Measurements from ENCODE around the gene SIDT1. TPM values are rescaled to one million over a fixed set of nuclear protein-coding genes. Genes with fewer than 3 reads are reported as not detected.
A peak's percentile ranks its signal among the peaks of the same experiment; 100 is the strongest.
"Not testable (repeated sequence)": the region's sequence is repeated elsewhere in the genome, so short reads cannot be mapped to it uniquely, and the experiment has no call there.

SIDT1 gene
- polyA plus RNA-seq, 4 donors = 0.45 to 10.5 (median 1.8) TPM

DNA sequence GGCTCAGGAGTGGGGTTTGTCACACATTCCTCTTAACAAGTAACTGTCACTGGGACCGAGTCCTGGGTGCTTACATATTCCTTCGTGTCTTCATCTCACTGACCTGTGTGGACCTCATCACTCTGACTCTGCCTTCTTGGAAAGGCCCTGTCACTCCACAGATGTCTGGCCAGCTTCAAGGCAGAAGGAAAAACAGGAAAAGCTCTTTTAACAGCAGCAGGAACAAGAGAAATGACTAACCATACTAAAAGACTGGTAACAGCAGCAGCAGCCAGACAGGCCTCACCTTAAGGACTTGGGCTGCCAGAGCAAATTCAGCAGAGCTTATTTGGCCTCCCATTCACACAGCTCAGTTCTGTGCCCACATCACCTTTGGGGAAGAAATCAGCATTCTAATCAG lies 96.0 kb downstream of the SIDT1 start:
- no peak overlapping the region for H3K27ac ChIP-seq (ENCODE audit: low read depth in 1 of 3, low read length in 2 of 3)
- no peaks in the 10 kb centered on the region for H3K9me3 ChIP-seq (ENCODE audit: control insufficient read depth in 2 of 2, insufficient read depth in 1 of 2, low read depth in 1 of 2, low read length in 1 of 2)
- H3K4me3 ChIP-seq (ENCODE audit: low read depth in 1 of 3, low read length in 3 of 3) = no peak overlapping the region
- DNase-seq (no peak), FAIRE-seq (no peak)
- peaks cover 0 to 2% (median 0%) of the 10 kb centered on the region in 3 donors for H3K4me1 ChIP-seq (ENCODE audit: control insufficient read depth in 3 of 3, insufficient read depth in 2 of 3, low read depth in 1 of 3, low read length in 2 of 3)
- H3K27me3 ChIP-seq (ENCODE audit: control insufficient read depth in 3 of 3, insufficient read depth in 3 of 3, low read length in 3 of 3) = no peaks in the 10 kb centered on the region
- peaks cover 0 to 5% (median 1%) of the 10 kb centered on the region in 3 donors for H3K36me3 ChIP-seq (ENCODE audit: control insufficient read depth in 3 of 3, insufficient read depth in 2 of 3, low read depth in 1 of 3, low read length in 3 of 3)
- WGBS, 3 donors = 85 to 90% (median 90%) methylated on average over 2 of the region's 2 CpGs

DNA sequence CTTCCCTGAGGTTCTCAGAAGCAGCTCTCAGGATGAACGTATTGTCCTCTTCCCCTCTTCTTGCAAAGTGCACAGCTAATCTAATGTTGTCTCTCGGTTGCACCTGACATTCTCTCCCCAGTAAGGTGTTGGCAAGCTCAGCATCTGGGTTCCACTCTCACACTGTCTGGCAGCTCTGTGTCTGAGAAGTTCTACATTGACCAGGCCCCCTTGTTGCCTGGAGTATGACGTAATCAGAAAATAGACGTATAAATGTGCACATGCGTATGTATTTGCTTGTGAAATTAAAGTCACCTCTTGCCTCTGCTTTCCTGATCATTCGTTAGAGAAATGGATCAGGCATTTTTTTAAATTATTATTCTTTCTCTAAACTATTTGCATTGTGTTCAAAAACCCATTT lies 96.4 kb downstream of the SIDT1 start:
- Histone ChIP-seq H3K36me3 (ENCODE audit: control insufficient read depth in 3 of 3, insufficient read depth in 2 of 3, low read depth in 1 of 3, low read length in 3 of 3) (peaks cover 0 to 5% (median 1%) of the 10 kb centered on the region in 3 donors), H3K4me1 (ENCODE audit: control insufficient read depth in 3 of 3, insufficient read depth in 2 of 3, low read depth in 1 of 3, low read length in 2 of 3) (peaks cover 0 to 2% (median 0%) of the 10 kb centered on the region in 3 donors), H3K9me3 (ENCODE audit: control insufficient read depth in 2 of 2, insufficient read depth in 1 of 2, low read depth in 1 of 2, low read length in 1 of 2) (no peaks in the 10 kb centered on the region), H3K4me3 (ENCODE audit: low read depth in 1 of 3, low read length in 3 of 3) (no peak overlapping the region), H3K27me3 (ENCODE audit: control insufficient read depth in 3 of 3, insufficient read depth in 3 of 3, low read length in 3 of 3) (no peaks in the 10 kb centered on the region), H3K27ac (ENCODE audit: low read depth in 1 of 3, low read length in 2 of 3) (no peak overlapping the region)
- DNase-seq = no peak
- FAIRE-seq = no peak
- 90 to 91% (median 90%) methylated on average over 6 of the region's 6 CpGs for WGBS, 3 donors

DNA sequence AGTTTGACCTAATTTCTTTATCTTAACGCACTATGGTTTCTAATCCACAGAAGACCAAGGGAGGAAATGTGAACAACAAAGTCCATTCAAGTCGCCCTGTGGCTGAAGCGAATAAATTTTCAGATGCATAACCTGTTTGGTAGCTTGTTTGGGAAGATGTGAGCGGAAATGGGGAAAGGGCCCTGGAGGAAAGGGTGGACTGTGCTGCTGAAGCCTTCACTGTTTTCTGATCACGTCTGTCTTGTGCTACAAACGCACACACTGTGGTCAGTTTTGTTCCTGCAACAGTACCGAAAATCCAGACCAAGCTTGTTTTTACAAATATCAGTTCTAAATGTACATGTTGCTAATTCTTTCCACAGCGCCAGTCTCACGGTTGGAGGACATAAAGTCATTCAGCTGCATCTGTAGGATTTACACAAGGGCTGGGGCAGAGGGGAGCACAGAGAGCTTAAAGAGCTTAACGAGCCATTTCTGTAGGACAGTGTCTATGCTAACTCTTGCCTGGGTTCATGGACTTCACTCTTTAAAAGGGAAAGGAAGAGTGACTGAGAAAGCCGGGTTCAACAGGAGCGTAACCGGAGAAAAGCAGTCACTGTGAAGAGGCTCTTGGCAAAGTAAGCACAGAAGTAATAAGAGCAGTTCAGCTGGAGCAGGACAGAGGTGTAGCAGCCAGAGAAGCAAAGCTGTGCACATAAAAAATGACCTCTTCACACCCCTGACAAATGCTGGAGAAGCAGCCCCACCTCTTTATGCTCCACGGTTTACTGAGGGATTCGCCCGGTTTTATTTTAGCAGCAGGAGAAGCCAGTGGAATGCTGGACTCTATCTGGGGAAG lies 97.4 kb downstream of the SIDT1 start:
- no peak overlapping the region for H3K4me3 ChIP-seq (ENCODE audit: low read depth in 1 of 3, low read length in 3 of 3)
- 78 to 87% (median 87%) methylated on average over 16 of the region's 16 CpGs for WGBS, 3 donors
- no peak overlapping the region for H3K27ac ChIP-seq (ENCODE audit: low read depth in 1 of 3, low read length in 2 of 3)
- DNase-seq = no peak
- H3K9me3 ChIP-seq (ENCODE audit: control insufficient read depth in 2 of 2, insufficient read depth in 1 of 2, low read depth in 1 of 2, low read length in 1 of 2) = no peaks in the 10 kb centered on the region
- peaks cover 0 to 5% (median 1%) of the 10 kb centered on the region in 3 donors for H3K36me3 ChIP-seq (ENCODE audit: control insufficient read depth in 3 of 3, insufficient read depth in 2 of 3, low read depth in 1 of 3, low read length in 3 of 3)
- no peak for FAIRE-seq
- no peaks in the 10 kb centered on the region for H3K27me3 ChIP-seq (ENCODE audit: control insufficient read depth in 3 of 3, insufficient read depth in 3 of 3, low read length in 3 of 3)
- peaks cover 0 to 2% (median 0%) of the 10 kb centered on the region in 3 donors for H3K4me1 ChIP-seq (ENCODE audit: control insufficient read depth in 3 of 3, insufficient read depth in 2 of 3, low read depth in 1 of 3, low read length in 2 of 3)

DNA sequence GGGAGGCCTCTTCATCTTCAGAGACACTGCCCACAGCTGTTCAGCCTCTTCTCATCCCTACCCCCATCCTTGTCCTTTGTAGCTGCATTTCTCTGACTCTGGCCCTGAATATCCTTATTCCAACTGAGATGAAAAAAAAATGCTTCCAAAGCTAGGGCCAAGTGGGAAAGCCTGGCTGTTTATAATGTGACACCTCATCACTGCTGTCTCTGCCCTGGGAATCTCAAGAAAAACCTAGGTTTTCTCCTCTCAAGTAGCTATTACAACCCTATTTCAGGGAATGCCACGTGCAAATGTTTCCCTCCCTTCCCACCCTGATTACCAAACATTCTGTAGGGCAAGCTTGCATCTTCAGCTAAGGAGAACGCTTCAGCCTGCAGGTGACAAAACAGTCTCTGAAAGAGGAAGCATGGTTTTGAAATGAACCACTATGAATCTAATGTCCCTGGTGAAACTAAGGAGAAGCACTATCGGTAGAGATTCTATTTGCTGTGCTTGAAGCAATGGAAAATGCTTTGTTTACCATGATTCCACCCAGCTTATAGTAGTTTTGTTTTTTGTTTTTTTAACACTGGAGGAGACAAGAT lies 98.7 kb downstream of the SIDT1 start:
- H3K4me3 ChIP-seq (ENCODE audit: low read depth in 1 of 3, low read length in 3 of 3) = no peak overlapping the region
- no peaks in the 10 kb centered on the region for H3K27me3 ChIP-seq (ENCODE audit: control insufficient read depth in 3 of 3, insufficient read depth in 3 of 3, low read length in 3 of 3)
- no peak overlapping the region for H3K27ac ChIP-seq (ENCODE audit: low read depth in 1 of 3, low read length in 2 of 3)
- DNase-seq (no peak), FAIRE-seq (no peak)
- H3K9me3 ChIP-seq (ENCODE audit: control insufficient read depth in 2 of 2, insufficient read depth in 1 of 2, low read depth in 1 of 2, low read length in 1 of 2) = no peaks in the 10 kb centered on the region
- 56 to 75% (median 58%) methylated on average over 3 of the region's 3 CpGs for WGBS, 3 donors
- peaks cover 0 to 2% (median 0%) of the 10 kb centered on the region in 3 donors for H3K4me1 ChIP-seq (ENCODE audit: control insufficient read depth in 3 of 3, insufficient read depth in 2 of 3, low read depth in 1 of 3, low read length in 2 of 3)
- peaks cover 0 to 5% (median 1%) of the 10 kb centered on the region in 3 donors for H3K36me3 ChIP-seq (ENCODE audit: control insufficient read depth in 3 of 3, insufficient read depth in 2 of 3, low read depth in 1 of 3, low read length in 3 of 3)

DNA sequence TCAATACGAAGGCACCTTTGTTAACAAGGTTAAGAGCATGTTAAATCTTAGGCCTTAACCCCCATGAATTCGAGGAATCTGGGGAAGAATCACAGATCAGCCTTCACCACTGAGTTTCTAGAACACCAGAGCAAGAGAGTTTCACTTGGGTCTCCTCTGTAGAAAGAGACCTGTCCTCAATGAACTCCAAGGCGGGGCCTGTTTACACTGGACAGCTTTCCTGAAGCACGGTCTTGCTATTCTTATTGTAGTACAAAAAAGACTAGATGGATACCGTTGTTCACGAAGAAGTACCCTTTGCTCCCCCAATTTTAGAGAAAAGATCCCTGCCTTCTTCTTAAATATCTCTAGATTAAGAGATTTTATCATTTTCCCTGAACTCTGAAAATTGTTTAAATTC lies 99.2 kb downstream of the SIDT1 start:
- peak in 1 of 2 donors; percentile 4 for DNase-seq
- WGBS, 3 donors = 36 to 70% (median 58%) methylated on average over 6 of the region's 6 CpGs
- Histone ChIP-seq H3K4me3 (ENCODE audit: low read depth in 1 of 3, low read length in 3 of 3) (no peak overlapping the region), H3K36me3 (ENCODE audit: control insufficient read depth in 3 of 3, insufficient read depth in 2 of 3, low read depth in 1 of 3, low read length in 3 of 3) (peaks cover 0 to 5% (median 1%) of the 10 kb centered on the region in 3 donors), H3K9me3 (ENCODE audit: control insufficient read depth in 2 of 2, insufficient read depth in 1 of 2, low read depth in 1 of 2, low read length in 1 of 2) (no peaks in the 10 kb centered on the region), H3K27ac (ENCODE audit: low read depth in 1 of 3, low read length in 2 of 3) (no peak overlapping the region), H3K27me3 (ENCODE audit: control insufficient read depth in 3 of 3, insufficient read depth in 3 of 3, low read length in 3 of 3) (no peaks in the 10 kb centered on the region), H3K4me1 (ENCODE audit: control insufficient read depth in 3 of 3, insufficient read depth in 2 of 3, low read depth in 1 of 3, low read length in 2 of 3) (peaks cover 0 to 2% (median 0%) of the 10 kb centered on the region in 3 donors)
- no peak for FAIRE-seq

DNA sequence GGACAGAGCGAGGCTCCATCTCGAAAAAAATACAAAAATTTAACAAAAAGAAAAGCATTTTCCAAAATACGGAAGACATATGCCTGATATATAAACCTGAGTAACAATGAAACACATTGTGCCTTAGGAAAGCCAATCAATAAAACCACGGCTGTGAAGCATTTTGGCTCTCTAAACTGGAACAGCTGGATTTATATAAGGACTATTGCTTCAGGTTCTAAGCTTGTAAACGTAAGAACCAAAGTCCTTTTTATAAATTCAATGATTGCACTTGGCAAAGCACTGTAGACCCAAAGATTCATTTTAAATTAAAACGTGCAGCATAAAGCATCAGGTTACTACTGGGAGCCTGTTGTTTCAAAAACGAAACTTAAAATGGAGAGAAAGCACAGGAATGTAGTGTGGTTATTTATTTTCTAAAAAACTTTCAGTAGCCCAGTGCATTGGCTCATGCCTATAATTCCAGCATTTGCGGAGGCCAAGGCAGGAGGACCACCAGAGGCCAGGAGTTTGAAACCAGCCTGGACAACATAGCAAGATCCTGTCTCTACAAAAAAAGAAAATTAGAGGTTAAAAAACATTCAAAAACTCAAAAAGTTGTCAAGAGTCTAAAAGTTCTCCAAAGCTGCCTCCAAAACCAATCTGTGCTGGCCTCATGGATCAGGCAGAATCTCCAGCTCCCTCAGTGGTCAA lies 102.6 kb downstream of the SIDT1 start:
- 30 to 58% (median 44%) methylated on average over 8 of the region's 8 CpGs for WGBS, 3 donors
- no peak for FAIRE-seq

DNA sequence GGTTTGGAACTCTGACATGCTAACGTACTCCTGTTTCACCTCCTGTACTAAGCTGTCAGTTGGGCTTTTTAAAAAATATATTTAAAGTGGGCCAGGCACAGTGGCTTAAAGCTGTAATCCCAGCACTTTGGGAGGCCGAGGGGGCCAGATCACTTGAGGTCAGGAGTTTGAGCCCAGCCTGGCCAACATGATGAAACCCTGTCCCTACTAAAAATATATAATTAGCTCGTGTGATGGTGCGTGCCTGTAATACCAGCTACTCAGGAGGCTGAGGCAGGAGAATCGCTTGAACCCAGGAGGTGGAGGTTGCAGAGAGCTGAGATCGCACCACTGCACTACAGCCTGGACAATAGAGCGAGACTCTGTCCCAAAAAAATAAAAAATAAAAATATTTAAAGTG lies 103.7 kb downstream of the SIDT1 start:
- DNase-seq; H3K4me3 ChIP-seq (ENCODE audit: low read depth in 1 of 3, low read length in 3 of 3); H3K27ac ChIP-seq (ENCODE audit: low read depth in 1 of 3, low read length in 2 of 3); H3K9me3 ChIP-seq (ENCODE audit: control insufficient read depth in 2 of 2, insufficient read depth in 1 of 2, low read depth in 1 of 2, low read length in 1 of 2); H3K36me3 ChIP-seq (ENCODE audit: control insufficient read depth in 3 of 3, insufficient read depth in 2 of 3, low read depth in 1 of 3, low read length in 3 of 3); H3K4me1 ChIP-seq (ENCODE audit: control insufficient read depth in 3 of 3, insufficient read depth in 2 of 3, low read depth in 1 of 3, low read length in 2 of 3); H3K27me3 ChIP-seq (ENCODE audit: control insufficient read depth in 3 of 3, insufficient read depth in 3 of 3, low read length in 3 of 3); FAIRE-seq: not testable (repeated sequence)
- WGBS, 3 donors = 92 to 96% (median 96%) methylated on average over 7 of the region's 7 CpGs

More for the DNA sequence above, 102.6 kb downstream of the SIDT1 start:
- H3K9me3 ChIP-seq (ENCODE audit: control insufficient read depth in 2 of 2, insufficient read depth in 1 of 2, low read depth in 1 of 2, low read length in 1 of 2) = no peaks in the 10 kb centered on the region
- H3K4me3 ChIP-seq (ENCODE audit: low read depth in 1 of 3, low read length in 3 of 3) = no peak overlapping the region
- peak in 1 of 2 donors; percentile 27 for DNase-seq
- H3K27ac ChIP-seq (ENCODE audit: low read depth in 1 of 3, low read length in 2 of 3) = no peak overlapping the region
- H3K36me3 ChIP-seq (ENCODE audit: control insufficient read depth in 3 of 3, insufficient read depth in 2 of 3, low read depth in 1 of 3, low read length in 3 of 3) = no peaks in the 10 kb centered on the region
- peaks cover 0 to 2% (median 0%) of the 10 kb centered on the region in 3 donors for H3K4me1 ChIP-seq (ENCODE audit: control insufficient read depth in 3 of 3, insufficient read depth in 2 of 3, low read depth in 1 of 3, low read length in 2 of 3)
- no peaks in the 10 kb centered on the region for H3K27me3 ChIP-seq (ENCODE audit: control insufficient read depth in 3 of 3, insufficient read depth in 3 of 3, low read length in 3 of 3)

DNA sequence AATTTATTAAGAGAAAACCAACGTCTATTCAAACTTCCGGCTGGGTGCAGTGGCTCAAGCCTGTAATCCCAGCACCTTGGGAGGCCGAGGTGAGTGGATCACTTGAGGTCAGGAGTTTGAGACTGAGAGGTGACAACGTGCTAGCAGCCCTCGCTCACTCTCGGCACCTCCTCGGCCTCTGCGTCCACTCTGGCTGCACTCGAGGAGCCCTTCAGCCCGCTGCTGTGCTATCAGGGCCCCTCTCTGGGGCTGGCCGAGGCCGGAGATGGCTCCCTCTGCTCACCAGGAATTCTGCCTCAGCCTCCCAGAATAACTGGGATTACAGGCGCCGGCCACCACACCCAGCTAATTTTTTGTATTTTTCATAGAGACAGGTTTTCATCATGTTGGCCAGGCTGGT lies 105.4 kb downstream of the SIDT1 start:
- 94 to 97% (median 94%) methylated on average over 14 of the region's 14 CpGs for WGBS, 3 donors
- H3K9me3 ChIP-seq (ENCODE audit: control insufficient read depth in 2 of 2, insufficient read depth in 1 of 2, low read depth in 1 of 2, low read length in 1 of 2) = no peaks in the 10 kb centered on the region
- FAIRE-seq = no peak
- H3K27ac ChIP-seq (ENCODE audit: low read depth in 1 of 3, low read length in 2 of 3) = no peak overlapping the region
- no peak overlapping the region for H3K4me3 ChIP-seq (ENCODE audit: low read depth in 1 of 3, low read length in 3 of 3)
- no peaks in the 10 kb centered on the region for H3K27me3 ChIP-seq (ENCODE audit: control insufficient read depth in 3 of 3, insufficient read depth in 3 of 3, low read length in 3 of 3)
- H3K36me3 ChIP-seq (ENCODE audit: control insufficient read depth in 3 of 3, insufficient read depth in 2 of 3, low read depth in 1 of 3, low read length in 3 of 3) = no peaks in the 10 kb centered on the region
- DNase-seq = no peak
- H3K4me1 ChIP-seq (ENCODE audit: control insufficient read depth in 3 of 3, insufficient read depth in 2 of 3, low read depth in 1 of 3, low read length in 2 of 3) = no peaks in the 10 kb centered on the region

All from small intestine (tissue), 7 donors.